ENCODE data around the gene OR2AJ1.
"Not testable (repeated sequence)": the region's sequence is repeated elsewhere in the genome, so short reads cannot be mapped to it uniquely, and the experiment has no call there.

The OR2AJ1 gene

DNA sequence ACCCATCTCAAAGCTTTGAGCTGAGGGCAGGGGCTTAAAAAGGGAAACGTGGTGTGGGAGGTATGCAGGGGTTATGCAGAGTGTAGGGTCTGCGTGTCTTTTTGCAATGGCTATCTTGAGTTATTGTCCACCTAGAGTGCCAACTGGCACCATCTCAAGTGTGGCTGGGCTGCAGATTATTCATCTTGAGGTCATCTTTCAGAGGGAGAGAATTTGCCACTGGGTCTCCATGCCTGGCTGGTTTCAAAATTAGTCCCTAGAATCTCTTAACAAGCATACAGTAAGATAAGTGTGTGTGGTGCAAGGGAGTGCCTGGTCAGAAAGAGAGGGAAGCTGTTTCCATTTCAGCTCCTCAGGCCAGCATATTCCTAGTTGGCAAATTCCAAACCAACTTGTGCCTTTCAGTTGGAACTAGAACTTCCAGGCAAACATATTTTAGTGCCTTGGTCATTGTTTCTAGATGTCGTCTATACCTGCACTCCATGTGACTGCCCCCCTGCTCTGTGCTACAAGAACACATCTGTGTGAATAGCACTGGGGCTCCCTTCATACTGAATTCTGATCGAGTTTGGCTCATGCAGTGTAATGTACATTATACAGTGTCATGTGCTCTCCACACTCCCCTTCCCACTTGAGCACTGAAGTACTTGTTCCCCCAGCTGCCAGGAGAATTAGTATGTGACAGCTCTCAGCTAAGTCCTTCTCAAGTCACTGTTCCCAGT lies 9.6 kb upstream of the OR2AJ1 start:
- TF ChIP-seq SUZ12 (IDR thresholded peaks at IDR 0.05), result no peak
- TF ChIP-seq, protein P1, sequence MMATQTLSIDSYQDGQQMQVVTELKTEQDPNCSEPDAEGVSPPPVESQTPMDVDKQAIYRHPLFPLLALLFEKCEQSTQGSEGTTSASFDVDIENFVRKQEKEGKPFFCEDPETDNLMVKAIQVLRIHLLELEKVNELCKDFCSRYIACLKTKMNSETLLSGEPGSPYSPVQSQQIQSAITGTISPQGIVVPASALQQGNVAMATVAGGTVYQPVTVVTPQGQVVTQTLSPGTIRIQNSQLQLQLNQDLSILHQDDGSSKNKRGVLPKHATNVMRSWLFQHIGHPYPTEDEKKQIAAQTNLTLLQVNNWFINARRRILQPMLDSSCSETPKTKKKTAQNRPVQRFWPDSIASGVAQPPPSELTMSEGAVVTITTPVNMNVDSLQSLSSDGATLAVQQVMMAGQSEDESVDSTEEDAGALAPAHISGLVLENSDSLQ (IDR thresholded peaks at IDR 0.05), result no peak
- no peak for TF ChIP-seq FOXK2 (IDR thresholded peaks at IDR 0.05)
- ChIA-PET CTCF (no interaction called here), POLR2A (no interaction called here)
- DNase-seq (ENCODE audit: extremely low spot score), result no peak

DNA sequence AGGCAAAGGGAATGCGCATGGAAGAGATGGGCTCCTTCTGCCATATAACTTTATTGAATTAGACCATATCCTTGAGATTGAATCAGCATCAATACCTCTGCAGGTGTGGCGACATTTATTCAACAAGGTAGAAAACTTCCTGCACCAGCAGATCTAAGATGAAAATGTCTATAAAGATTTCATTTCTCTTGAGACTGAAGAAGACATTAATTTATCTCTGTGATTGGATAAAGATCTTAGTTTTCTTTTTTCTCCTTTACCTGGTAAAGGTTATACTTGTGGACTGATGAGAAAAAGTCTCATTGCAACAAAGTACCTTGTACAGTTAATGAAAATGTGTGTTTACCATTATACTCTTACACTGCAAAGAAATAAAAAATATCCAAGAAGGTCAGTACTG lies 4.7 kb upstream of the OR2AJ1 start, which contains the start of gene OR2T8:
TSS of gene OR2T8 (plus strand) at position 301 of the 400 bp plus-strand sequence. CDS start 766 bp downstream, outside the sequence.
- ChIA-PET CTCF (no interaction called here), POLR2A (no interaction called here)
- DNase-seq (ENCODE audit: extremely low spot score), result no peak
- TF ChIP-seq LEF1 (IDR thresholded peaks at IDR 0.05; ENCODE audit: borderline replicate concordance) (no peak), ZNF384 (IDR thresholded peaks at IDR 0.05) (no peak), NFRKB (IDR thresholded peaks at IDR 0.05) (no peak), ELF4 (IDR thresholded peaks at IDR 0.05) (no peak), FOXA1 (IDR thresholded peaks at IDR 0.05) (no peak), SP1 (IDR thresholded peaks at IDR 0.05) (no peak), BHLHE40 (IDR thresholded peaks at IDR 0.05; ENCODE audit: borderline replicate concordance) (no peak), CTBP1 (IDR thresholded peaks at IDR 0.05; ENCODE audit: borderline replicate concordance) (no peak), HDGF (IDR thresholded peaks at IDR 0.05; ENCODE audit: borderline replicate concordance) (no peak), FOXK2 (IDR thresholded peaks at IDR 0.05) (no peak), L3MBTL2 (conservative IDR thresholded peaks at IDR 0.05) (no peak), ARNT (IDR thresholded peaks at IDR 0.05) (no peak)

DNA sequence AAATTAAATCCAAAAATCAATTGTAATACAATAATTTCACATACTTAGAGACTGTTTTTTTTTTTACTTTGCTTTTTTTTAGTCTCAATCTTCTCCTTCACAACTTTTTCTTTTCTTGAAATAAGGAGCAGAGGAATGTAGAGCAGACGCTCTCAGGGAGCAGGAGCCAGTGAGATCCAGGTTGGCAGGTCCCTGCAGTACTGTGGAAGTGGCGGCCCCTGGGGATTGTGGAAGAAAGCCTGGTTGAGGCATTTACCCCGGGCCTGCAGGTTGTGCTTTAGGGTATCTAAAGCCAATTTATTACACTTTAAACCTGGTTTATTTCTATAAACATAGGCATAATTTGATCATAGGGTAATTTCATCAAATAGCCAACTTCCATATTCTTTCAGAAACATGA lies 748 bp upstream of the OR2AJ1 start:
- no peak for DNase-seq (ENCODE audit: extremely low spot score)
- POLR2A ChIA-PET, result no interaction called here
- no peak for TF ChIP-seq LEF1 (IDR thresholded peaks at IDR 0.05; ENCODE audit: borderline replicate concordance)
- TF ChIP-seq FOXK2 (IDR thresholded peaks at IDR 0.05), result no peak
- no peak for TF ChIP-seq ARNT (IDR thresholded peaks at IDR 0.05)
- no peak for TF ChIP-seq FOXM1 (IDR thresholded peaks at IDR 0.05; ENCODE audit: borderline replicate concordance)
- TF ChIP-seq FOXA1 (IDR thresholded peaks at IDR 0.05), result no peak
- no peak for TF ChIP-seq SUZ12 (IDR thresholded peaks at IDR 0.05)
- no peak for TF ChIP-seq TARDBP (IDR thresholded peaks at IDR 0.05)
- no peak for TF ChIP-seq SP1 (IDR thresholded peaks at IDR 0.05)
- no peak for TF ChIP-seq ZNF384 (IDR thresholded peaks at IDR 0.05)
- no peak for TF ChIP-seq HDGF (IDR thresholded peaks at IDR 0.05; ENCODE audit: borderline replicate concordance)
- TF ChIP-seq NFRKB (IDR thresholded peaks at IDR 0.05), result no peak
- TF ChIP-seq L3MBTL2 (conservative IDR thresholded peaks at IDR 0.05), result no peak
- no peak for TF ChIP-seq CTBP1 (IDR thresholded peaks at IDR 0.05; ENCODE audit: borderline replicate concordance)
- no peak for TF ChIP-seq BHLHE40 (IDR thresholded peaks at IDR 0.05; ENCODE audit: borderline replicate concordance)
- CTCF ChIA-PET, result no interaction called here

DNA sequence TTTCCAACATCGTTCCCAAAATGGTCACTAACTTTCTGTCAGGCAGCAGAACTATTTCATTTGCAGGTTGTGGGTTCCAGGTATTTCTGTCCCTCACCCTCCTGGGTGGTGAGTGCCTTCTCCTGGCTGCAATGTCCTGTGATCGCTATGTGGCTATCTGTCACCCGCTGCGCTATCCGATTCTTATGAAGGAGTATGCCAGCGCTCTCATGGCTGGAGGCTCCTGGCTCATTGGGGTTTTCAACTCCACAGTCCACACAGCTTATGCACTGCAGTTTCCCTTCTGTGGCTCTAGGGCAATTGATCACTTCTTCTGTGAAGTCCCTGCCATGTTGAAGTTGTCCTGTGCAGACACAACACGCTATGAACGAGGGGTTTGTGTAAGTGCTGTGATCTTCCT lies 9.3 kb downstream of the OR2AJ1 start:
- CTCF ChIA-PET, result no interaction called here
- POLR2A ChIA-PET, result no interaction called here
- DNase-seq (ENCODE audit: extremely low spot score), result no peak
- TF ChIP-seq SP1 (IDR thresholded peaks at IDR 0.05) (no peak), TARDBP (IDR thresholded peaks at IDR 0.05) (no peak), CTBP1 (IDR thresholded peaks at IDR 0.05; ENCODE audit: borderline replicate concordance) (no peak), L3MBTL2 (conservative IDR thresholded peaks at IDR 0.05) (no peak), FOXM1 (IDR thresholded peaks at IDR 0.05; ENCODE audit: borderline replicate concordance) (no peak), BHLHE40 (IDR thresholded peaks at IDR 0.05; ENCODE audit: borderline replicate concordance) (no peak), FOXA1 (IDR thresholded peaks at IDR 0.05) (no peak), SUZ12 (IDR thresholded peaks at IDR 0.05) (no peak), LEF1 (IDR thresholded peaks at IDR 0.05; ENCODE audit: borderline replicate concordance) (no peak), ARNT (IDR thresholded peaks at IDR 0.05) (no peak), ELF4 (IDR thresholded peaks at IDR 0.05) (no peak), HDGF (IDR thresholded peaks at IDR 0.05; ENCODE audit: borderline replicate concordance) (no peak), NFRKB (IDR thresholded peaks at IDR 0.05) (no peak), ZNF384 (IDR thresholded peaks at IDR 0.05) (no peak), FOXK2 (IDR thresholded peaks at IDR 0.05) (no peak)
- TF ChIP-seq, protein P1 (IDR thresholded peaks at IDR 0.05), result no peak

DNA sequence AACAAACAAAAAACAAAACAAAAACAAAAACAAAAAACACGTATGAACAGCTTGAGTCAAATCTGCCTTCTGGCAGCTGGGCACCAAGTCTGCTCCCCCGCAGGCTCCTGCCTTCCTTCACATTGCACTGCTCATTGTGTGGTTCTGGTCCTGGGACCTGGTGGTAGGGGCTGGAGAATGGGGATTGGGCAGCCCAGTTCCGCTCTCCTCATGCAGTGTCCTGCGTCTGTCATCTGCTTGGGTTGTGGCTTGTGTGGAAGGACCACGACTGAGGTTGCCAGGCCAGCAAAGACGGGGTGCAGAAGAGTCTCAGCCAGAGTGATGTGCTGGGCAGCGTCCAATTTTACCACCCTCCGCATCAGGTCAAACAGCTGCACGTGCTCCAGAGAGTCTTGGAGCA lies 11.1 kb downstream of the OR2AJ1 start:
- TF ChIP-seq CTBP1 (IDR thresholded peaks at IDR 0.05; ENCODE audit: borderline replicate concordance), result no peak
- no peak for TF ChIP-seq SUZ12 (IDR thresholded peaks at IDR 0.05)
- TF ChIP-seq NFRKB (IDR thresholded peaks at IDR 0.05), result no peak
- TF ChIP-seq, protein P1 (IDR thresholded peaks at IDR 0.05), result no peak
- TF ChIP-seq ARNT (IDR thresholded peaks at IDR 0.05), result no peak
- no peak for TF ChIP-seq L3MBTL2 (conservative IDR thresholded peaks at IDR 0.05)
- TF ChIP-seq BHLHE40 (IDR thresholded peaks at IDR 0.05; ENCODE audit: borderline replicate concordance), result no peak
- no peak for TF ChIP-seq FOXM1 (IDR thresholded peaks at IDR 0.05; ENCODE audit: borderline replicate concordance)
- TF ChIP-seq ELF4 (IDR thresholded peaks at IDR 0.05), result no peak
- no peak for TF ChIP-seq FOXA1 (IDR thresholded peaks at IDR 0.05)
- no peak for TF ChIP-seq HDGF (IDR thresholded peaks at IDR 0.05; ENCODE audit: borderline replicate concordance)
- ChIA-PET CTCF (no interaction called here), POLR2A (no interaction called here)
- DNase-seq (ENCODE audit: extremely low spot score), result no peak

DNA sequence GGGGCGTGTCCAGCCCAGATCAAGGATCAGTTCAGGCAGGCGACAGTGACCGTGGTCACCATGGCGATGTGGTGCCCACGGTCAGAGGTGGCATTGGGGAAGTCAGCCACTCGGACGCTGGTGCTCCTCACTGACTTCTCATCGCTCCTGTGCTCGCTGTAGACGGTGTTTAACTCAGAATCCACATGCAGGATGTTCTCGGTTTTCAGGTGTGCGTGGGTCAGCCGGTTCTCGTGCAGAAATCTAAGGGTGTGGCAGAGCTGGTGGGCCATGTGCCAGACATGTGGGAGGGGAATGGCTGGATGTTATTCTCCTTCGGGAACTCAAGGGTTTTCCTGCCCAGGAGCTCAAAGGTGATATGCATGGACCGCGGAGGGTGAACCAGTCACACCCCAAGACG lies 11.7 kb downstream of the OR2AJ1 start:
- CTCF ChIA-PET, result no interaction called here
- DNase-seq (ENCODE audit: extremely low spot score), result no peak
- no peak for TF ChIP-seq SUZ12 (IDR thresholded peaks at IDR 0.05)
- no peak for TF ChIP-seq CTBP1 (IDR thresholded peaks at IDR 0.05; ENCODE audit: borderline replicate concordance)
- no peak for TF ChIP-seq FOXM1 (IDR thresholded peaks at IDR 0.05; ENCODE audit: borderline replicate concordance)
- no peak for TF ChIP-seq FOXK2 (IDR thresholded peaks at IDR 0.05)
- TF ChIP-seq FOXA1 (IDR thresholded peaks at IDR 0.05), result no peak
- TF ChIP-seq TARDBP (IDR thresholded peaks at IDR 0.05), result no peak
- TF ChIP-seq, protein P1 (IDR thresholded peaks at IDR 0.05), result no peak
- TF ChIP-seq ZNF384 (IDR thresholded peaks at IDR 0.05), result no peak
- no peak for TF ChIP-seq NFRKB (IDR thresholded peaks at IDR 0.05)
- no peak for TF ChIP-seq LEF1 (IDR thresholded peaks at IDR 0.05; ENCODE audit: borderline replicate concordance)
- TF ChIP-seq L3MBTL2 (conservative IDR thresholded peaks at IDR 0.05), result no peak
- no peak for TF ChIP-seq ARNT (IDR thresholded peaks at IDR 0.05)
- TF ChIP-seq BHLHE40 (IDR thresholded peaks at IDR 0.05; ENCODE audit: borderline replicate concordance), result no peak
- POLR2A ChIA-PET, result no interaction called here

DNA sequence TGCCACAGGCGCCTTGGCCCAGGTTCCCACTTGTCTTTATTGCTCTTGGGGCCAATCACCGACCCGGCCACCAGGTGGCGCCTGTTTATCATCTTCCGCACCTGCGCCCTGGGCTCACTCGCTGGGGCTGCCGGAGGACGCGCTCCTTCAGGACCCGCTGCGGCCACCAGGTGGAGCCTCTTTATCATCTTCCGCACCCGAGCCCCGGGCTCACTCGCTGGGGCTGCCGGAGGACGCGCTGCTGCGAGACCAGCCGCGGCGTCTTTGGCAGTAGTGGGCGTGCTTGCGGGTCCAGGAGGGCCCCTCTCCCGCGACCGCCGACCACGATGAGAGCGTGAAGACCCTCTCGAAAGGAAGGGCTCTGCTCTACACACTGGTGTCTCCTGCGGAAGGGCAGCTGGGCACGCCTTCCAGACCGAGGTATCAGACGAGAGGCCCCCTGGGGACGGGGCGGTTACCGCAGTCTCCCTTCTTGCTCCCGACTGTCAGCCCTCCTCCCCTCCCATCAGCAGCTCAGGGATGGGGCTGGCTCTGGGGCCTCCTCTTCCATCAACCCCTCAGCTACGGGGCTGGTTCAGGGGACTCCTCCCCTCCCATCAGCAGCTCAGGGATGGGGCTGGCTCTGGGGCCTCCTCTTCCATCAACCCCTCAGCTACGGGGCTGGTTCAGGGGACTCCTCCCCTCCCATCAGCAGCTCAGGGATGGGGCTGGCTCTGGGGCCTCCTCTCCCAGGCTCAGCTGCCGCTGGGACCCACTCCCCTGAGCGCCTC lies 12.5 kb downstream of the OR2AJ1 start:
- DNase-seq (ENCODE audit: extremely low spot score), result peak; percentile 70
- CTCF ChIA-PET, POLR2A ChIA-PET: not testable (repeated sequence)

Data from HEK293T (cell line).